Panc1 (cell line): Measurements from ENCODE around the gene KISS1R. TPM values are rescaled to one million over a fixed set of nuclear protein-coding genes. Genes with fewer than 3 reads are reported as not detected.
A peak's percentile ranks its signal among the peaks of the same experiment; 100 is the strongest.

ENCODE experiments used
- ATAC-seq: fragments of 200-7000 bp; cut with Tn5 transposase; 2 replicates; pipeline ENCODE4 v1.9.1; 2020; ENCODE audit warnings: mild to moderate bottlenecking, moderate library complexity
- Bru-seq: library from RNA; stranded (reverse); fragments of 400-500 nt; gene quantifications from one replicate; lab custom pipeline; 2021; lab: Mats Ljungman, UMichigan
- BruChase-seq, 2 experiments: library from RNA; stranded (reverse); fragments of 400-500 nt; gene quantifications; one replicate each; lab custom pipeline; 2021; lab: Mats Ljungman, UMichigan
- BruUV-seq: library from RNA; stranded (reverse); fragments of 400-500 nt; replicated peaks from 2 replicates; lab custom pipeline; 2021; lab: Mats Ljungman, UMichigan
- CTCF ChIA-PET: fragments of 300-600 bp; sonication (Branson Sonifier 250); formaldehyde crosslinking; loops from one replicate; lab custom pipeline; 2022; ENCODE audit warnings: antibody characterized with exemption; lab: Charles Lee
- POLR2A ChIA-PET: fragments of 300-600 bp; sonication (Branson Sonifier 250); formaldehyde crosslinking; loops from one replicate; lab custom pipeline; 2022; ENCODE audit warnings: antibody characterized with exemption; lab: Charles Lee
- DNase-seq: peaks from one replicate; pipeline ENCODE4 v3.0.0-alpha.2; 2010; ENCODE audit warnings: low read depth, low spot score
- H3K27ac ChIP-seq: 2 replicates; pipeline ENCODE4 v1.5.1; 2011; ENCODE audit warnings: mild to moderate bottlenecking, low read length, inconsistent platforms
- H3K27me3 ChIP-seq: fragments of 200-500 bp; sonication (Bioruptor generic); 2 replicates; pipeline ENCODE4 v1.6.0; 2014; ENCODE audit warnings: low read length, inconsistent platforms; ENCODE audit not compliant: control insufficient read depth, insufficient read depth
- H3K36me3 ChIP-seq: fragments of 200-500 bp; sonication (Bioruptor generic); 2 replicates; pipeline ENCODE4 v1.5.1; 2014; ENCODE audit warnings: inconsistent platforms, mild to moderate bottlenecking, low read length, moderate library complexity; ENCODE audit not compliant: control insufficient read depth, insufficient read depth
- H3K4me1 ChIP-seq: 2 replicates; pipeline ENCODE4 v1.5.1; 2011; ENCODE audit warnings: inconsistent platforms, mild to moderate bottlenecking, low read length, moderate library complexity; ENCODE audit not compliant: control insufficient read depth, insufficient read depth
- H3K4me3 ChIP-seq, 2 experiments: 2 replicates each; pipeline ENCODE4 v1.5.1; 2011 to 2012; ENCODE audit warnings: low read depth in 2 of 2, low read length in 2 of 2, mild to moderate bottlenecking in 2 of 2, inconsistent platforms in 1 of 2, moderate library complexity in 1 of 2
- H3K9me3 ChIP-seq: fragments of 200-500 bp; sonication (Bioruptor generic); 2 replicates; pipeline ENCODE4 v1.5.1; 2014; ENCODE audit warnings: low read depth, mild to moderate bottlenecking, inconsistent platforms, low read length, moderate library complexity; ENCODE audit not compliant: control insufficient read depth, insufficient read depth
- CTCF ChIP-seq: fragments of 450-650 bp; IDR thresholded peaks from 2 replicates; pipeline ENCODE4 v1.5.1; 2017; ENCODE audit warnings: mild to moderate bottlenecking
- POLR2AphosphoS5 ChIP-seq: IDR thresholded peaks from 2 replicates; pipeline ENCODE4 v1.6.1; 2012; ENCODE audit warnings: mild to moderate bottlenecking, low read depth, low read length, moderate library complexity
- REST ChIP-seq, 2 experiments: IDR thresholded peaks; 2 replicates each; pipeline ENCODE4 v1.6.1; 2011 to 2012; ENCODE audit warnings: low read depth in 2 of 2, control low read depth in 1 of 2, low read length in 1 of 2, mild to moderate bottlenecking in 1 of 2, moderate library complexity in 1 of 2; ENCODE audit not compliant: insufficient read depth in 1 of 2
- SIN3A ChIP-seq: IDR thresholded peaks from 2 replicates; pipeline ENCODE4 v1.6.1; 2012; ENCODE audit warnings: low read depth, mild to moderate bottlenecking, low read length, moderate library complexity, borderline replicate concordance; ENCODE audit not compliant: insufficient read depth
- TCF7L2 ChIP-seq: IDR thresholded peaks from 2 replicates; pipeline ENCODE4 v1.6.1; 2011; ENCODE audit warnings: mild to moderate bottlenecking, low read depth, low read length, inconsistent platforms
- in situ Hi-C: cut with HindIII; loops from 2 replicates; pipeline ENCODE4 v1.10.0; 2016; ENCODE audit warnings: low sequenced_read_pairs, low pct_unique_long_range_greater_than_20kb
- intact Hi-C: fragments of 100-400 bp; cut with micrococcal nuclease; formaldehyde crosslinking; loops from one replicate; pipeline ENCODE4 v1.10.0; 2022; ENCODE audit not compliant: unreplicated experiment
- long read RNA-seq: library from polyadenylated mRNA; unstranded; transcript quantifications from one replicate; pipeline ENCODE4 v2.0.0, GENCODE V29; 2021; ENCODE audit not compliant: unreplicated experiment
- polyA plus RNA-seq: library from polyadenylated mRNA; unstranded; fragments of >200 nt; gene quantifications from one replicate; pipeline ENCODE4 v1.2.1, GENCODE V29; 2012; ENCODE audit warnings: missing spikeins; ENCODE audit not compliant: insufficient read length
- total RNA-seq: library from RNA; stranded (reverse); gene quantifications from one replicate; pipeline ENCODE4 v1.2.1, GENCODE V29; 2021; ENCODE audit not compliant: unreplicated experiment

Gene KISS1R
- total RNA-seq (0.92 TPM), Bru-seq, nascent RNA (percentile 14 among the genes with signal in this experiment), BruChase-seq, experiment 1, labeled RNA remaining after a 2-hour chase (percentile 24 among the genes with signal in this experiment), BruChase-seq, experiment 2, labeled RNA remaining after a 6-hour chase (percentile 21 among the genes with signal in this experiment)
- 6.5 TPM for polyA plus RNA-seq
- long read RNA-seq, partial matches to known transcripts: 1 of 5 reads
- long read RNA-seq, other reads (novel, unspliced or antisense): 4 of 5 reads

- in situ Hi-C loops: no loop called here
- no TSS peak for BruUV-seq
- ATAC-seq: peak; percentile 30
Measured at GRCh38 chr19:917323-918151, at the start of gene KISS1R. Gene KISS1R, plus strand, starts transcription at chr19:917333. Its CDS starts 170 bp downstream, at chr19:917503.

GRCh38 chr19:867855-868457 is 49.2 kb upstream of the KISS1R start:
- Histone ChIP-seq H3K36me3 (no peaks in the 10 kb centered on the region), H3K4me3 (no peak overlapping the region), H3K27me3 (no peaks in the 10 kb centered on the region), H3K9me3 (no peaks in the 10 kb centered on the region), H3K4me1 (peaks cover 5% of the 10 kb centered on the region; the same call in 1 of the 2 replicates), H3K27ac (no peak overlapping the region)
- no peak for DNase-seq
- ChIA-PET CTCF (no interaction called here), POLR2A (no interaction called here)
- in situ Hi-C loops: no loop called here
- TF ChIP-seq SIN3A (no peak), POLR2AphosphoS5 (no peak), CTCF (no peak), TCF7L2 (no peak), REST (IDR thresholded peaks at IDR 0.05; ENCODE audit: insufficient read depth in 1 of 2, low read depth in 2 of 2, low read length in 1 of 2) (no peak)
- intact Hi-C loops: no loop called here
- ATAC-seq: no peak
- BruUV-seq: no TSS peak

More at GRCh38 chr19:917323-918151, at the start of gene KISS1R:
- Histone ChIP-seq H3K4me3 (peak within 1 kb of the TSS; percentile 31 to 45), H3K36me3 (no peaks in the 10 kb centered on the region; the same call in 1 of the 2 replicates), H3K27me3 (no peaks in the 10 kb centered on the region), H3K9me3 (no peaks in the 10 kb centered on the region), H3K4me1 (peaks cover 3% of the 10 kb centered on the region; the same call in 1 of the 2 replicates), H3K27ac (no peak within 1 kb of the TSS)
- POLR2A ChIA-PET: no interaction called here
- TF ChIP-seq TCF7L2 (no peak), SIN3A (no peak), CTCF (peak; percentile 82)
- CTCF ChIA-PET: no interaction called here
- no peak for DNase-seq
- intact Hi-C loops: loop anchor here (10.0 kb wide), 1 partner anchor 143 kb away; no protein-coding TSS in a partner anchor
